Adrenal gland (tissue), 5 donors: ENCODE data around the gene RPS6KA5.

Source experiments
- POLR2A ChIP-seq, 2 donors: fragments of 450-650 bp; IDR thresholded peaks; one replicate each; pipeline ENCODE4 v1.6.1; 2017; ENCODE audit warnings: antibody characterized with exemption in 2 of 2, mild to moderate bottlenecking in 2 of 2, moderate library complexity in 1 of 2
- TF ChIP-seq, protein P1 (sequence below), 6 experiments: fragments of 450-650 bp in 4 of 6; fragments of 200-600 bp in 2 of 6; sonication (generic) in 1 of 6; IDR thresholded peaks; 1 replicate in 5 of 6; 2 replicates in 1 of 6; pipeline versions ENCODE4 v1.5.1 to v1.8.0; 2016 to 2021; ENCODE audit warnings: antibody characterized with exemption in 6 of 6, mild to moderate bottlenecking in 2 of 6, moderate library complexity in 1 of 6
- donor health status: DM: no; HTN: no; CAD: no.

DNA sequence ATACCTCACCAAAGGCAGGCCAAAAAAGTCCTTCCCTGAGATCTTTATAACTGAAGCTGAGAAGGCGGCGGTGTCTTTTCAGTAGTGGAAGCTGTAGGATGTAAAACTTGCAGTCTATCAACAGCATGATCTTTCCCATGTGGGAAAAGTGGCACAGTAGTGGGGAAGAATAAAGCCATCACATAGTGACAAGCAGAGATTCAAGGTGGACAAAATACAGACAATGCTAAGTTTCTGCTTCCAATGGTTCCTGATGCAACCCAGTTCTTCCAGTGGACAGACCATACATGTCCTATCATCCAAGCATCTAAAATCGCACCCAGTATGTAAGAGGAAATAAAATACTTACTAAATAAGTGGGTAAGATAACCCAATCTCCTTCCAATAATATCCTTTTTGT is 4.1 kb downstream of the RPS6KA5 start:
- TF ChIP-seq POLR2A (IDR thresholded peaks at IDR 0.05) = no peak
- TF ChIP-seq, protein P1, sequence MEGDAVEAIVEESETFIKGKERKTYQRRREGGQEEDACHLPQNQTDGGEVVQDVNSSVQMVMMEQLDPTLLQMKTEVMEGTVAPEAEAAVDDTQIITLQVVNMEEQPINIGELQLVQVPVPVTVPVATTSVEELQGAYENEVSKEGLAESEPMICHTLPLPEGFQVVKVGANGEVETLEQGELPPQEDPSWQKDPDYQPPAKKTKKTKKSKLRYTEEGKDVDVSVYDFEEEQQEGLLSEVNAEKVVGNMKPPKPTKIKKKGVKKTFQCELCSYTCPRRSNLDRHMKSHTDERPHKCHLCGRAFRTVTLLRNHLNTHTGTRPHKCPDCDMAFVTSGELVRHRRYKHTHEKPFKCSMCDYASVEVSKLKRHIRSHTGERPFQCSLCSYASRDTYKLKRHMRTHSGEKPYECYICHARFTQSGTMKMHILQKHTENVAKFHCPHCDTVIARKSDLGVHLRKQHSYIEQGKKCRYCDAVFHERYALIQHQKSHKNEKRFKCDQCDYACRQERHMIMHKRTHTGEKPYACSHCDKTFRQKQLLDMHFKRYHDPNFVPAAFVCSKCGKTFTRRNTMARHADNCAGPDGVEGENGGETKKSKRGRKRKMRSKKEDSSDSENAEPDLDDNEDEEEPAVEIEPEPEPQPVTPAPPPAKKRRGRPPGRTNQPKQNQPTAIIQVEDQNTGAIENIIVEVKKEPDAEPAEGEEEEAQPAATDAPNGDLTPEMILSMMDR (IDR thresholded peaks at IDR 0.05) = no peak
